NOMO-1 (cell line): ENCODE measurements around the gene CLASP2.
"Not testable (repeated sequence)": the region's sequence is repeated elsewhere in the genome, so short reads cannot be mapped to it uniquely, and the experiment has no call there.

Source experiments
- DNase-seq, 2 experiments: peaks; one replicate each; lab custom pipeline; 2025; ENCODE audit not compliant: unreplicated experiment in 2 of 2; lab: John Stamatoyannopoulos, UW

Gene CLASP2

GRCh38 chr3:33461097-33461496, 257.0 kb downstream of the CLASP2 start:
- DNase-seq, result no peak

- not testable (repeated sequence) for DNase-seq
These were observed 258.5 kb downstream of the CLASP2 start for GRCh38 chr3:33459577-33459976.

DNA sequence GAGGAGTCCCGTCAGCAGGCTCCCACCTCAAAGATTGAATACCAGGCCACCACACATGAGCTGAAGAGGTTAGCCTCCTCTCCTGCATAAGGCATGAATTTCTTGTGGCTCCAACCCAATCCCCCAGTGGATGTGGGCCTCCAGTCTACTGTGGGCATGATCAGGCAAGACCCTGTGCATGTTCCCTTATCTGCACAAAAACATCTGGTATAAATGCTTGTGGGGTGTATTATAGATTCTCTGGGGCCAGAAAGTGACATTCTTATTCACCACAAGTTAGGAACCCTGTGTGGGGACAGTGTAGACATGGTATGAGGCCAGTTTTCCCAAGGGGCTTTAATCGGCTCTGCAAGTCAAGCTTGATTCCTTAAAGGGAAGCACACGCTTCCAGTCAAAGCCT, 259.6 kb downstream of the CLASP2 start:
- no peak for DNase-seq

DNA sequence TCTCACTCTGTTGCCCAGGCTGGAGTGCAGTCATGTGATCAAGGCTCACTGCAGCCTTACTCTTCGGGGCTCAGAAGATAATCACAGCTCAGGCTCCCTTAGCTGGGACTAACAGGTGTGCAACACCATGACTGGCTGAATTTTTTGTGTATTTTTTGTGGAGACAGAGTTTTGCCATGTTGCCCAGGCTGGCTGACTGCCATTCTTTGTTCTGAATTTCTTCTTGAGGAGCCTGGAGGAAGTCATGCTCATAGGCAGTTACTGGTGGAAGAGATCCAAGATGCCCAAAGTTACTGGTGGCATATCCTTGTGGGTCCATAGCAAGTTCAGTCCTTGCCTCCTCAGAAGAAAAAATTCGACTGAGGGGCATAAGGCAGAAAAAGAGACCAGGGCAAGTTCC, 261.3 kb downstream of the CLASP2 start:
- DNase-seq, result no peak

DNA sequence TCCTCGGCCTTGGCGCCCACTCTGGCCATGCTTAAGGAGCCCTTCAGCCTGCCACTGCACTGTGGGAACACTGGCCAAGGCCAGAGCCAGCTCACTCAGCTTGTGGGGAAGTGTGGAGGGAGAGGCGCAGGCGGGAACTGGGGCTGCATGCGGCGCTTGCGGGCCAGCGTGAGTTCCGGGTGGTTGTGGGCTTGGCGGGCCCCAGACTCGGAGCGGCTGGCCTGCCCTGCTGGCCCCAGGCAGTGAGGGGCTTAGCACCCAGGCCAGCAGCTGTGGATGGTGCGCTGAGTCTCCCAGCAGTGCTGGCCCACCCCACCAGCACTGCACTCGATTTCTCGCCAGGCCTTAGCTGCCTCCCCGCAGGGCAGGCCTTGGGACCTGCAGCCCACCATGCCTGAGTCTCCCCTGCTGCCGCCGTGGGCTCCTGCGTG, 264.7 kb downstream of the CLASP2 start:
- no peak for DNase-seq

DNA sequence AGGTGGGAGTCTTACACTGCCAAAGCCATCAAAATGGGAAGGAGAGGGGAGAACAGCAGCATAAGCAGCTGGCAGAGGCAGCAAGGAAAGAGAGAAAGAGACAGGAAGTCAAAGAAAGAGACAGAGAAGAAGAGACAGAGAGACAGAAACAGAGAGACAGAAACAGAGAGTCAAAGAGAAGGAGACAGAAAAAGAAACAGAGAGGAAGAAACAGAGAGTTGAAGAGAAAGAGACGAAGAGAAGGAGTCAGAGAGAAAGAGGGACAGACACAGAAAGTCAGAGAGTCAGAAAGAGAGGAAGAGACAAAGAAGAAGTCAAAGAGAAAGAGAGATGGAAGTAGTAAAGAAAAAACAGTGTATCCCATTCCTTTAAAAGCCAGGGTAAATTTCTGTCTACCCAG, 266.1 kb downstream of the CLASP2 start:
- DNase-seq, result not testable (repeated sequence)

DNA sequence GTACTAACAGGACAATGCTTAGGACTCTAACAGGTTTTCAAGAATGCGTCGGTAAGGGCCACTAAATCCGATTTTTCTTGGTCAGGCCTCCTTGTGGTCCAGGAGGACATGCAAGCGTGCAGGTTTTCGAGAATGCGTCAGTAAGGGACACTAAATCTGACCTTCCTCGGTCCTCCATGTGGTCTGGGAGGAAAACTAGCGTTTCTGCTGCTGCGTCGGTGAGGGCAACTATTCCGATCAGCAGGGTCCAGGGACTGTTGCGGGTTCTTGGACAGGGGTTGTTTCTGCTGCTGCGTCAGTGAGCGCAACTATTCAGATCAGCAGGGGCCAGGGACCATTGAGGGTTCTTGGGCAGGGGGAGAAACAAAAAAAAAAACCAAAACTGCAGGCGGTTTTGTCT, 270.1 kb downstream of the CLASP2 start:
- DNase-seq, result no peak

DNA sequence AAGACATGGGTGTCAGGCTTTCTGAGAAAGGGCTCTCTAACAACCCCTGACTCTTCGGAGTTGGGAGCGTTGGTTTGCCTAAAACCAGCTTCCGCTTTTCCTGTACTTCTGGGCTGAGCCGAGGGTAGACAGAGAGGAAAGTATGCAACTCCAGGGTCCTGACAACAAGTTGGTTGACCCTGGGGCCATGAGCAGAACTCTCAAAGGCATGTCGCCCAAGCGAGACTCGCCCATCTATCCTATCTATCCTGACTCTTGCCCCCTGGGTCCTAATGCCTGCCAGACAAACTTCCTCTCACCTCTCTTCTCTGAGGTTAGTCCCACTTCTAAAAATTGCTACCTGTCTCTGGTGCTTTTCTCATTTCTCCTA, 270.8 kb downstream of the CLASP2 start:
- DNase-seq, result not testable (repeated sequence)
